ENCODE data around the gene BRD9. TPM values are rescaled to one million over a fixed set of nuclear protein-coding genes. Genes with fewer than 3 reads are reported as not detected.
"Not testable (repeated sequence)": the region's sequence is repeated elsewhere in the genome, so short reads cannot be mapped to it uniquely, and the experiment has no call there.

Gene BRD9
- total RNA-seq, 1 donor from 2014 or later = 37.7 TPM

DNA sequence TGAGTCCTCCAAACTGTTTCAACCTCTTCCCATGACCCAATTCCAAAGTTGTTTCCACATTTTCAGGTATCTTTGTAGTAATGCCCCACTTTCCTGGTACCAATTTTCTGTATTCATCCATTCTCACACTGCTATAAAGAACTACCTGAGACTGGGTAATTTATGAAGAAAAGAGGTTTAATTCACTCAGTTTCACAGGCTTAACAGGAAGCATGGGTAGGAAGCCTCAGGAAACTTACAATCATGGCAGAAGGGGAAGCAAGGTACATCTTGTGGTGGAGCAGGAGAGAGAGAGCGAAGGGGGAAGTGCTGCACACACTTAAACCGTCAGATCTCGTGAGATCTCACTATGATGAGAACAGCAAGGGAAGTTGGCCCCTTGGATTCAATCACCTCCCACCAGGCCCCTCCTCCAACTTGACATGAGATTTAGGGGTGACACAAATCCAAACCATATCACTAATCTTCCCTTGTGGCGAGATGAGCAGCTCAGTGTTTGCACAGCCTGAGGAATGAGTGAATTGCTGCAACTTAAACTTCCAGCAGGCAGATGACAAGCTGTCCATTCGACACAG is 43.0 kb upstream of the BRD9 start:
- no peak for ATAC-seq
- Histone ChIP-seq H3K4me1 (no peaks in the 10 kb centered on the region), H3K4me3 (no peak overlapping the region), H3K36me3 (no peaks in the 10 kb centered on the region), H3K27me3 (ENCODE audit: low read depth) (no peaks in the 10 kb centered on the region), H3K9me3 (no peaks in the 10 kb centered on the region), H3K27ac (no peak overlapping the region)
- intact Hi-C loops (cut with DNase I) = no loop called here
- TF ChIP-seq CTCF (IDR thresholded peaks at IDR 0.05) = no peak
- DNase-seq = no peak

DNA sequence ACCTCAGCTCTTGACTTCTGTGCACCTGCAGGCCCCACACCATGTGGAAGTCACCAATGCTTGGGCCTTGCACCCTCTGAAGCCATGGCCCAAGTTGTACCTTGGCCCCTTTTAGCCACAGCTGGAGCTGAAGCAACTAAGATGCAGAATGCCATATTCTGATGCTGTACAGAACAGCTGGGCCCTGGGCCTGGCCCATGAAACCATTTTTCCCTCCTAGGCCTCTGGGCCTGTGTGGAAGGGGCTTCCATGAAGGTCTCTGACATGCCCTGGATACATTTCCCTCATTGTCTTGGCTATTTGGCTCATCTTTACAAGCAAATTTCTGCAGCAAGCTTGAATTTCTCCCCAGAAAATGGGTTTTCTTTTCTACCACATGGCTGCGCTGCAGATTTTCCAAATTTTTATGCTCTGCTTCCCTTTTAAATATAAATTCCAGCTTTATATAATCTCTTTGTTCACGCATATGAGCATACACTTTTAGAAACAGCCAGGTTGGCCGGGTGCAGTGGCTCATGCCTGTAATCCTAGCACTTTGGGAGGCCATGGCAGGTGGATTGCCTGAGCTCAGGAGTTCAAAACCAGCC is 41.9 kb upstream of the BRD9 start:
- H3K4me1 ChIP-seq; DNase-seq; H3K36me3 ChIP-seq; intact Hi-C loops (cut with DNase I); ATAC-seq; H3K9me3 ChIP-seq; H3K4me3 ChIP-seq; H3K27me3 ChIP-seq (ENCODE audit: low read depth): not testable (repeated sequence)
- peak overlapping the region; percentile 46 for H3K27ac ChIP-seq

DNA sequence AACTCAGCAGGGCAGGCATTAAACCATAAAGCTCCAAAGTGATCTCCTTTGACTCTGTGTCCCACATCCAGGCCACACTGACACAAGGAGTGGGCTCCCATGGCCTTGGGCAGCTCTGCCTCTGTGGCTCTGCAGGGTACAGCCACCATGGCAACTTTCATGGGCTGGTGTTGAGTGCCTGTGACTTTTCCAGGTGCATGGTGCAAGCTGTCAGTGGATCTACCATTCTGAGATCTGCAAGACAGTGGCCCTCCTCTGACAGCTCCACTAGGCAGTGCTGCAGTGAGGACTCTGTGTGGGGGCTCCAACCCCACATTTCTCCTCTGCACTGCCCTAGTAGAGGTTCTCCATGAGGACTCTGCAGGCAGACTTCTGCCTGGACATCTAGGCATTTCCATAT is 41.4 kb upstream of the BRD9 start:
- H3K4me1 ChIP-seq; DNase-seq; ATAC-seq; H3K9me3 ChIP-seq; H3K4me3 ChIP-seq; H3K27me3 ChIP-seq (ENCODE audit: low read depth); intact Hi-C loops (cut with DNase I); H3K36me3 ChIP-seq: not testable (repeated sequence)
- peak overlapping the region; percentile 46 for H3K27ac ChIP-seq

DNA sequence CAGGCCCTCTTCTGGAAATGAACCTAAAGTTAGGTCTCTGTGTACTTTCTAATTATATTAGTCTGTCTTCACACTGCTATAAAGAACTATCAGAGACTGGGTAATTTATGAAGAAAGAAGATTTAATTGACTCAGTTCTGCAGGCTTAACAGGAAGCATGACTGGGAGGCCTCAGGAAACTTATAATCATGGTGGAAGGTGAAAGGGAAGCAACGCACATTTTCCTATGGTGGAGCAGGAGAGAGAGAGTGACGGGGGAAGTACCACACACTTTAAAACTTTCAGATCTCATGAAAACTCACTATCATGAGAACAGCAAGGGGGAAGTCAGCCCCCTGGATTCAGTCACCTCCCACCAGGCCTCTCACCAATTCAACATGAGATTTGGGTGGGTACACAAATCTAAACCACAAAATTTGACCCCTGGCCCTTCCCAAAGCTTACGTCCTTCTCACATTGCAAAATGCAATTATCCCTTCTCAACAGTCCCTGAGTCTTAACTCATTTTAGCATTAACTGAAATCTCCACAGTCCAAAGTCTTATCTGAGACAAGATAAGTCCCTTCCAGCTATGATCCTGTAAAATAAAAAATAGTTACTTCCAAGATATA is 40.8 kb upstream of the BRD9 start:
- H3K36me3 ChIP-seq = no peaks in the 10 kb centered on the region
- H3K4me1 ChIP-seq = no peaks in the 10 kb centered on the region
- peak overlapping the region; percentile 46 for H3K27ac ChIP-seq
- H3K27me3 ChIP-seq (ENCODE audit: low read depth) = no peaks in the 10 kb centered on the region
- TF ChIP-seq CTCF (IDR thresholded peaks at IDR 0.05) = no peak
- intact Hi-C loops (cut with DNase I) = no loop called here
- no peaks in the 10 kb centered on the region for H3K9me3 ChIP-seq
- ATAC-seq (no peak), DNase-seq (no peak)
- no peak overlapping the region for H3K4me3 ChIP-seq

DNA sequence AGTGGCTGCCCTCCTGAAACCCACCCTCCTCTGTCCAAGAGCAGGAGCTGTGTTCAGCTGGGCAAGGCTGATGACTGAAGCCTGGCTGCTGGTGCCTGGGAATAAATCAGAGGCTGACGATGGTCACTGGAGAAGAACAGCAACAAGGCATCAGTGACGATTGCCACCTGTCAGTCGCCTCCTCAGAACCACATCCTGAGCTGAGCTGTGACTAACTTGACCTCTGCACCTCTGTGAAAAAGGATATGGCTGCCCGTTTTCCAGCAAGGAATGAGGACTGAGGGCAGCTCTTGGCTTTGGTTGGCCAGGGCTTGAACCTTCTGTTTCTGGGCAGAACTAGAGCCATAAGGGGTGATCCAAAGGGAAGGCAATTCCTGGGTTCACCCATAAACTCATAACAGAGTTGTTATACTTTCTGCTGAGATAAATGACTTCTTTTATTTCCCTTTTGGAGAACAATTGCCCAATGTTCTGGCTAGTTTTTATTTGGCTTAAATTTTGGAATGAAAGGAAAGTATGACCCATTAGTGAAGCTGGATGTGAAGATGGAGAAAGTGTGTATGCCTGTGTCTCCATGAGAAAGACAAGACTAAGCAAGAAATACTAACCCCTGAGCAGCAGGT is 40.1 kb upstream of the BRD9 start:
- no peak for TF ChIP-seq CTCF (IDR thresholded peaks at IDR 0.05)
- ATAC-seq (peak; percentile 64 to 65), DNase-seq (no peak)
- Histone ChIP-seq H3K4me3 (no peak overlapping the region), H3K4me1 (no peaks in the 10 kb centered on the region), H3K9me3 (no peaks in the 10 kb centered on the region), H3K36me3 (no peaks in the 10 kb centered on the region), H3K27me3 (ENCODE audit: low read depth) (no peaks in the 10 kb centered on the region), H3K27ac (peak overlapping the region; percentile 64)
- intact Hi-C loops (cut with DNase I) = no loop called here

GRCh38 chr5:932151-932627 is 39.6 kb upstream of the BRD9 start:
- TF ChIP-seq CTCF (IDR thresholded peaks at IDR 0.05) = no peak

More at GRCh38 chr5:932151-932627, 39.6 kb upstream of the BRD9 start:
- no peaks in the 10 kb centered on the region for H3K9me3 ChIP-seq
- H3K27ac ChIP-seq = peak overlapping the region; percentile 64
- no peak for DNase-seq
- H3K27me3 ChIP-seq (ENCODE audit: low read depth) = peaks cover 5% of the 10 kb centered on the region
- no peaks in the 10 kb centered on the region for H3K4me1 ChIP-seq
- ATAC-seq = peak; percentile 32 to 36
- H3K4me3 ChIP-seq = no peak overlapping the region
- no peaks in the 10 kb centered on the region for H3K36me3 ChIP-seq
- intact Hi-C loops (cut with DNase I) = no loop called here

All from lower lobe of right lung (tissue), 2 donors.